Measurements from ENCODE around the gene LPP. TPM values are rescaled to one million over a fixed set of nuclear protein-coding genes. Genes with fewer than 3 reads are reported as not detected.

Gene LPP
- total and polyA plus RNA-seq, 9 of the 15 experiments (the other 6 are each of a cell fraction or from before 2014, with no cell fraction given): 0.07 to 0.18 TPM; not detected in 7

GRCh38 chr3:188911026-188911850 is 757.3 kb downstream of the LPP start:
- H2AFZ ChIP-seq (ENCODE audit: low read depth, low read length): no peak overlapping the region
- no peaks in the 10 kb centered on the region for H3K4me1 ChIP-seq (replicated peaks in 1 of 2; ENCODE audit: control insufficient read depth in 2 of 2, insufficient read depth in 2 of 2, low read length in 2 of 2)
- ChIA-PET CTCF (ENCODE audit: low intra/inter-chr PET ratio) (no interaction called here), POLR2A (no interaction called here)
- intact Hi-C loops (cut with micrococcal nuclease) (no loop called here), in situ Hi-C loops (cut with MboI) (no loop called here)
- no peak overlapping the region for H3K4me3 ChIP-seq
- H3K36me3 ChIP-seq (ENCODE audit: control insufficient read depth, insufficient read depth, low read length): no peaks in the 10 kb centered on the region
- ATAC-seq: no peak
- no peak overlapping the region for H3K4me2 ChIP-seq (ENCODE audit: insufficient read depth, low read length)
- 0% methylated on average over 7 of the region's 8 CpGs for WGBS (ENCODE audit: insufficient coverage, low coverage, missing lambda C conversion rate)
- no peak for FAIRE-seq
- no peaks in the 10 kb centered on the region for H3K79me2 ChIP-seq (ENCODE audit: control insufficient read depth, insufficient read depth, low read length)
- H4K20me1 ChIP-seq (replicated peaks; ENCODE audit: control insufficient read depth, insufficient read depth, low read length): no peaks in the 10 kb centered on the region
- no peak overlapping the region for H3K9ac ChIP-seq (ENCODE audit: insufficient read depth in 1 of 2, low read depth in 2 of 2, low read length in 2 of 2)
- no peaks in the 10 kb centered on the region for H3K9me1 ChIP-seq (ENCODE audit: control insufficient read depth, insufficient read depth, low read length)
- peaks cover 1% of the 10 kb centered on the region; the same call in 1 of the 2 replicates for H3K9me3 ChIP-seq (replicated peaks; ENCODE audit: control insufficient read depth, insufficient read depth, low read depth, low read length)
- no TSS peak for BruUV-seq (replicated peaks)
- H3K27me3 ChIP-seq (ENCODE audit: control insufficient read depth in 2 of 2, insufficient read depth in 2 of 2, low read length in 2 of 2): no peaks in the 10 kb centered on the region
- H3K27ac ChIP-seq (ENCODE audit: extremely low read depth, low read depth, low read length): no peak overlapping the region
- no peak for DNase-seq (ENCODE audit: extremely low read depth in 1 of 4, low spot score in 3 of 4)
- TF ChIP-seq CBX3 (IDR thresholded peaks at IDR 0.05; ENCODE audit: borderline replicate concordance in 1 of 2, low read length in 2 of 2): no peak
- TF ChIP-seq NR2C1 (IDR thresholded peaks at IDR 0.05): no peak
- TF ChIP-seq NR2C1 (tag; IDR thresholded peaks at IDR 0.05): no peak
- no peak for TF ChIP-seq RUNX1 (IDR thresholded peaks at IDR 0.05; ENCODE audit: low read depth)
- TF ChIP-seq E4F1 (CRISPR knock-in tag; IDR thresholded peaks at IDR 0.05; ENCODE audit: borderline replicate concordance): no peak
- no peak for TF ChIP-seq SNIP1 (IDR thresholded peaks at IDR 0.05; ENCODE audit: low read depth)
- no peak for TF ChIP-seq KAT2B (IDR thresholded peaks at IDR 0.05; ENCODE audit: low read depth, low read length)
- TF ChIP-seq KLF16 (IDR thresholded peaks at IDR 0.05): no peak
- TF ChIP-seq GMEB1 (CRISPR knock-in tag; IDR thresholded peaks at IDR 0.05): no peak
- TF ChIP-seq ZSCAN32 (CRISPR knock-in tag; IDR thresholded peaks at IDR 0.05): no peak
- TF ChIP-seq SAP30 (IDR thresholded peaks at IDR 0.05; ENCODE audit: borderline replicate concordance, insufficient read depth, low read depth, low read length, poor library complexity, severe bottlenecking): no peak
- TF ChIP-seq ZNF282 (CRISPR knock-in tag; IDR thresholded peaks at IDR 0.05): no peak
- no peak for TF ChIP-seq TCF3 (CRISPR knock-in tag; IDR thresholded peaks at IDR 0.05)
- TF ChIP-seq SAFB (IDR thresholded peaks at IDR 0.05; ENCODE audit: borderline replicate concordance, low read depth, low read length): no peak
- no peak for TF ChIP-seq KDM5B (IDR thresholded peaks at IDR 0.05; ENCODE audit: insufficient replicate concordance, low read depth, low read length)
- no peak for TF ChIP-seq RBM39 (optimal IDR thresholded peaks at IDR 0.05; ENCODE audit: low read depth, low read length)
- no peak for TF ChIP-seq ZBTB12 (CRISPR knock-in tag; IDR thresholded peaks at IDR 0.05)

Data from K562 (cell line).